CD4-positive, alpha-beta memory T cell (primary cell): ENCODE measurements around the gene IHH. TPM values are rescaled to one million over a fixed set of nuclear protein-coding genes. Genes with fewer than 3 reads are reported as not detected.

Source experiments
- CTCF ChIA-PET: fragments of 350-600 bp; sonication (Branson Sonifier 250); formaldehyde crosslinking; loops from one replicate; lab custom pipeline; 2021; ENCODE audit warnings: inconsistent platforms; ENCODE audit not compliant: partially characterized antibody; lab: Charles Lee
- POLR2A ChIA-PET: fragments of 350-600 bp; sonication (Branson Sonifier 250); formaldehyde crosslinking; loops from one replicate; lab custom pipeline; 2021; ENCODE audit not compliant: partially characterized antibody; lab: Charles Lee
- DNase-seq, 5 donors: peaks; one replicate each; pipeline versions ENCODE4 v3.0.0 to v3.0.0-alpha.2; 2020 to 2022; ENCODE audit warnings: mixed read lengths in 1 of 5
- H3K27ac ChIP-seq: one replicate; pipeline ENCODE4 v1.7.0; 2013; ENCODE audit warnings: low read depth, low read length
- H3K27me3 ChIP-seq: 2 replicates; pipeline ENCODE4 v1.7.0; 2013; ENCODE audit warnings: mild to moderate bottlenecking, low read length, moderate library complexity; ENCODE audit not compliant: insufficient read depth
- H3K36me3 ChIP-seq: 2 replicates; pipeline ENCODE4 v1.7.0; 2013; ENCODE audit warnings: mild to moderate bottlenecking, low read length, moderate library complexity; ENCODE audit not compliant: insufficient read depth
- H3K4me1 ChIP-seq: 2 replicates; pipeline ENCODE4 v1.7.0; 2013; ENCODE audit warnings: mild to moderate bottlenecking, low read length, moderate library complexity; ENCODE audit not compliant: insufficient read depth
- H3K4me3 ChIP-seq, 2 donors: one replicate each; pipeline ENCODE4 v1.7.0; 2013; ENCODE audit warnings: low read length in 2 of 2, mild to moderate bottlenecking in 1 of 2
- H3K9me3 ChIP-seq, 2 donors: one replicate each; pipeline ENCODE4 v1.7.0; 2013; ENCODE audit warnings: low read length in 2 of 2, control low read depth in 1 of 2; ENCODE audit not compliant: control insufficient read depth in 1 of 2
- H3K27ac Mint-ChIP-seq, 7 donors: one replicate each; pipeline ENCODE4 v1.8.0; 2020 to 2021; ENCODE audit warnings: mixed read lengths in 7 of 7, mild to moderate bottlenecking in 6 of 7, inconsistent platforms in 3 of 7, moderate library complexity in 3 of 7
- H3K27me3 Mint-ChIP-seq, 2 donors: one replicate each; pipeline ENCODE4 v1.8.0; 2020 to 2021; ENCODE audit warnings: mixed read lengths in 2 of 2
- H3K36me3 Mint-ChIP-seq, 2 donors: one replicate each; pipeline ENCODE4 v1.8.0; 2020 to 2021; ENCODE audit warnings: mixed read lengths in 2 of 2, inconsistent platforms in 1 of 2, mild to moderate bottlenecking in 1 of 2
- H3K4me1 Mint-ChIP-seq, 4 donors: one replicate each; pipeline ENCODE4 v1.8.0; 2020 to 2021; ENCODE audit warnings: mixed read lengths in 4 of 4, mild to moderate bottlenecking in 1 of 4
- H3K4me3 Mint-ChIP-seq, 8 donors: one replicate each; pipeline ENCODE4 v1.8.0; 2020 to 2021; ENCODE audit warnings: mixed read lengths in 8 of 8, mild to moderate bottlenecking in 7 of 8, moderate library complexity in 6 of 8, inconsistent platforms in 3 of 8
- H3K9me3 Mint-ChIP-seq, 8 donors: one replicate each; pipeline ENCODE4 v1.8.0; 2020 to 2021; ENCODE audit warnings: mixed read lengths in 8 of 8, mild to moderate bottlenecking in 5 of 8, inconsistent platforms in 3 of 8, moderate library complexity in 1 of 8
- intact Hi-C: fragments of 100-400 bp; cut with micrococcal nuclease; formaldehyde crosslinking; loops from one replicate; pipeline ENCODE4 v1.15.1; 2023
- polyA plus RNA-seq, 2 donors: library from polyadenylated mRNA; unstranded; fragments of 300-500 nt; fragmentation: Illumina TruSeq; gene quantifications; one replicate each; pipeline ENCODE4 v1.2.3, GENCODE V29; 2021
- total RNA-seq, 2 experiments: library from RNA; stranded (reverse); gene quantifications; one replicate each; pipeline ENCODE4 v1.2.3, GENCODE V29; 2021

Gene IHH
- total and polyA plus RNA-seq, 4 experiments from 2014 or later, result 0.17 TPM; not detected in 3

DNA sequence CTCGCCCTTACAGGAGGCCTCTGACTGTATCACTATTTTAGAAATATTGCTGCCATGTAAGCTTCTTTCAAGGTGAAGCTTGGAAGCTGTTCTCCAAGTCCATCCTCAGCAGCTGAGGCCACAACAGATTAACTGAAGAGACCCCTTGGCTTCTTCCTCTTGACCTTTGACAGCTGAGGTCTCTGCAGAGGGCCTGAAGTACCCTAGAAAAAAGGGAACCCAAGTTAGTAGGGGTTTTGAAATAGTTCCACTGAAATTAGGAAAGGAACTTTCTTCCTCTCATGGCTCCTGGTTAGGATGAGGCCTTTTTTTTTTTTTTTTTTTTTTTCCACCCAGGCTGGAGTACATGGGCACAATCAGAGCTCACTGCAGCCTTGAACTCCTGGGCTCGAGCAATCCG lies 15.5 kb upstream of the IHH start:
- ChIA-PET POLR2A (no interaction called here), CTCF (interaction anchor here (0.7 to 11.5 kb wide), 2 partner anchors 15 to 336 kb away, joined by 3 to 76 read pairs; partner anchors contain the start of gene IHH)
- Mint-ChIP-seq H3K9me3 (no peaks in the 10 kb centered on the region), H3K4me3 (no peak overlapping the region), H3K27me3 (no peaks in the 10 kb centered on the region), H3K27ac (no peak overlapping the region), H3K4me1 (no peaks in the 10 kb centered on the region), H3K36me3 (peaks cover 27 to 30% of the 10 kb centered on the region in 2 donors)
- no peak for DNase-seq
- H3K27ac ChIP-seq, result no peak overlapping the region
- intact Hi-C loops, result no loop called here
- H3K27me3 ChIP-seq, result no peaks in the 10 kb centered on the region
- H3K4me1 ChIP-seq, result no peaks in the 10 kb centered on the region
- no peak overlapping the region for H3K4me3 ChIP-seq
- no peaks in the 10 kb centered on the region for H3K9me3 ChIP-seq
- peaks cover 26% of the 10 kb centered on the region for H3K36me3 ChIP-seq

DNA sequence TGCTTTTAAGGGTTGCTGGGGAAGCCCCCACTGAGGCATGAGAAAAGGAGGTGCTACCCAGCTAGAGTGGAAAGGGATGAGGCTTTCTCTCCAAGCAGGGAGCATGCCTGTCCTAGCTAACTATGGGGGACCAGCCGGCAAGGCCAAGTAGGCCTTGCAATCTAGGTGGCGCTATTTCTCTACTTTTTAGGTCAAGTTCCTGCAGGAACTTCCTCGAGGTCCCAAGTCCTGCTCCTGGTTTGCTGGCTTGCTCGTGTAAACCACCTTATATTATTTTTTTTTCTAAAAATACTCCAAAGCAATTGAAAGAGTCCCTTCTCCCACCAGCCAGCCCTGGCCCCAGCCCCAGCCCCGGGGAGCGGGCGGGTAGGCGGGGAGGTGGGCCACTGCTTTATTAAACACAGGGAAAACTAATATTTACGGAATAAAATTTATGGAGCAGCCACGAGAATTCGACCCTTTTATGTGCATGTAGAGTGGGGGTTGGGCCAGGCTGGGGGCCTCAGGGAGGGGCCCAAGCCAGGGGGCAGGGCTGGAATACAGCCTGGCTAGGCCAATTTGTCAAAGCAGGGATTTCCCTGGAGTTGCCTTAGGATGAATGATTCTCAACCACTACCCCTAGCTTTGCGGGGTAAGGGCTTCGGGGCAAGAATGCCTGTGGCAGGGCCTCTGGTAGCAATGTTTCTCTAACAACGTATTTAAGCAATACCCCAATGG lies 12.8 kb upstream of the IHH start:
- H3K27me3 ChIP-seq, result no peaks in the 10 kb centered on the region
- no peaks in the 10 kb centered on the region for H3K4me1 ChIP-seq
- H3K9me3 ChIP-seq, result no peaks in the 10 kb centered on the region
- intact Hi-C loops, result no loop called here
- no peak overlapping the region for H3K27ac ChIP-seq
- ChIA-PET POLR2A (no interaction called here), CTCF (interaction anchor here (0.8 to 11.5 kb wide), 10 partner anchors 12 to 221 kb away, joined by 3 to 76 read pairs (median 4); partner anchors contain the start of gene IHH)
- H3K9me3 Mint-ChIP-seq, result no peaks in the 10 kb centered on the region
- no peak overlapping the region for H3K4me3 Mint-ChIP-seq
- H3K36me3 ChIP-seq, result peaks cover 26% of the 10 kb centered on the region
- H3K27ac Mint-ChIP-seq, result no peak overlapping the region
- H3K27me3 Mint-ChIP-seq, result no peaks in the 10 kb centered on the region
- H3K4me3 ChIP-seq, result no peak overlapping the region
- no peak for DNase-seq
- H3K36me3 Mint-ChIP-seq, result peaks cover 24 to 30% of the 10 kb centered on the region in 2 donors
- no peaks in the 10 kb centered on the region for H3K4me1 Mint-ChIP-seq

DNA sequence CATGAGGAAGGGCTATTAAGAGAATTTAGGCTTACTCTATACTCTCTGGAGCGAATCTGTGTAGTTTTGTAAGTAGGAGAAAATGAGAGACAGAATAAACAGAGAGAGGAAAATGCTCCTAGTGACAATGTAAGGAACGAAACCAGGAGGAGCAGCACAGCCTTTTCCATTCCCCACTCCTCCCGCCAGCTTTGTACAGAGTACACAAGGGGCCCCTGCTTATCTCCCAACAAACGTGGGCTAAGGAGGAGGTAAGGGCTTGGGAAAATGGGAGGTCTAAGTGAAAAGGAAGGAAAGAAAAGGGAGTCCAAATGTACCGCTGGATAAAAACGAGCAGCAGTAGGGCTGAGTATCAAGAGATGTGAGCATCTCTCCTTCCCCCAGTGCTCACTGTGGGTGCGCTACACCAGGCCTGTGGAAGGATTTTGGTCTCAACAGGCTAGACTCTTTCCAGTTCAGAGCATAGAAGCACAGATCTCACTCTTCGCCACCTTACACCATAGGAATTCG lies 12.1 kb upstream of the IHH start:
- CTCF ChIA-PET, result interaction anchor here (0.6 to 11.5 kb wide), 12 partner anchors 11 to 222 kb away, joined by 3 to 76 read pairs (median 4); partner anchors contain the start of gene IHH
- Histone ChIP-seq H3K4me1 (no peaks in the 10 kb centered on the region), H3K27me3 (no peaks in the 10 kb centered on the region), H3K9me3 (no peaks in the 10 kb centered on the region), H3K36me3 (peaks cover 26% of the 10 kb centered on the region), H3K4me3 (no peak overlapping the region), H3K27ac (no peak overlapping the region)
- no peak overlapping the region for H3K4me3 Mint-ChIP-seq
- H3K27ac Mint-ChIP-seq, result no peak overlapping the region
- DNase-seq, result no peak
- intact Hi-C loops, result no loop called here
- no peaks in the 10 kb centered on the region for H3K4me1 Mint-ChIP-seq
- H3K9me3 Mint-ChIP-seq, result no peaks in the 10 kb centered on the region
- peaks cover 24 to 30% of the 10 kb centered on the region in 2 donors for H3K36me3 Mint-ChIP-seq
- POLR2A ChIA-PET, result interaction anchor here (0.9 kb wide), 1 partner anchor 121 kb away, joined by 4 read pairs; no protein-coding TSS in a partner anchor
- H3K27me3 Mint-ChIP-seq, result no peaks in the 10 kb centered on the region

GRCh38 chr2:219071131-219071816 lies 10.6 kb upstream of the IHH start:
- Histone ChIP-seq H3K36me3 (peaks cover 13% of the 10 kb centered on the region), H3K4me3 (no peak overlapping the region), H3K9me3 (no peaks in the 10 kb centered on the region), H3K27me3 (no peaks in the 10 kb centered on the region), H3K4me1 (no peaks in the 10 kb centered on the region), H3K27ac (no peak overlapping the region)
- no peak for DNase-seq
- intact Hi-C loops, result no loop called here
- Mint-ChIP-seq H3K4me1 (no peaks in the 10 kb centered on the region), H3K36me3 (peaks cover 16 to 22% of the 10 kb centered on the region in 2 donors), H3K4me3 (no peak overlapping the region), H3K27ac (no peak overlapping the region), H3K27me3 (no peaks in the 10 kb centered on the region), H3K9me3 (no peaks in the 10 kb centered on the region)
- POLR2A ChIA-PET, result no interaction called here
- CTCF ChIA-PET, result interaction anchor here (1.4 to 11.5 kb wide), 5 partner anchors 10 to 91 kb away, joined by 3 to 76 read pairs (median 4); partner anchors contain the start of gene IHH

GRCh38 chr2:219065484-219065883 lies 4.8 kb upstream of the IHH start:
- CTCF ChIA-PET, result interaction anchor here (1.2 to 9.6 kb wide), 5 partner anchors 7 to 229 kb away, joined by 3 to 76 read pairs (median 4); no protein-coding TSS in a partner anchor
- intact Hi-C loops, result no loop called here
- H3K4me1 ChIP-seq, result peaks cover 4% of the 10 kb centered on the region
- H3K27ac ChIP-seq, result no peak overlapping the region
- H3K4me3 ChIP-seq, result no peak overlapping the region
- Mint-ChIP-seq H3K4me3 (no peak overlapping the region), H3K27ac (no peak overlapping the region), H3K4me1 (peaks cover 0 to 7% (median 3%) of the 10 kb centered on the region in 4 donors), H3K9me3 (no peaks in the 10 kb centered on the region), H3K27me3 (peaks cover 18 to 21% of the 10 kb centered on the region in 2 donors), H3K36me3 (peaks cover 0 to 1% of the 10 kb centered on the region in 2 donors)
- DNase-seq, result no peak
- POLR2A ChIA-PET, result no interaction called here
- H3K27me3 ChIP-seq, result no peaks in the 10 kb centered on the region
- no peaks in the 10 kb centered on the region for H3K36me3 ChIP-seq
- no peaks in the 10 kb centered on the region for H3K9me3 ChIP-seq

- Mint-ChIP-seq H3K36me3 (no peaks in the 10 kb centered on the region), H3K27ac (no peak overlapping the region), H3K9me3 (no peaks in the 10 kb centered on the region), H3K4me1 (peaks cover 6 to 32% (median 20%) of the 10 kb centered on the region in 4 donors), H3K27me3 (peaks cover 31 to 39% of the 10 kb centered on the region in 2 donors), H3K4me3 (no peak overlapping the region)
- DNase-seq, result no peak
- Histone ChIP-seq H3K36me3 (no peaks in the 10 kb centered on the region), H3K4me3 (no peak overlapping the region), H3K27ac (no peak overlapping the region), H3K27me3 (peaks cover 26% of the 10 kb centered on the region), H3K9me3 (no peaks in the 10 kb centered on the region), H3K4me1 (peaks cover 35% of the 10 kb centered on the region)
- intact Hi-C loops, result no loop called here
- ChIA-PET POLR2A (no interaction called here), CTCF (interaction anchor here (1.1 to 9.6 kb wide), 3 partner anchors 11 to 233 kb away, joined by 4 to 76 read pairs (median 4); no protein-coding TSS in a partner anchor)
Measured at GRCh38 chr2:219062081-219062480, 1.4 kb upstream of the IHH start.
